Astrocyte of the spinal cord (primary cell): ENCODE measurements around the gene CIROP.

Experiments used
- DNase-seq: peaks from one replicate; pipeline ENCODE4 v3.0.0; 2011; ENCODE audit warnings: low read depth, low spot score
- H3K4me3 ChIP-seq: 2 replicates; pipeline ENCODE4 v1.5.1; 2011; ENCODE audit warnings: low read depth, mild to moderate bottlenecking, low read length, moderate library complexity
- in situ Hi-C: cut with HindIII; loops from 2 replicates; pipeline ENCODE4 v1.10.0; 2017; ENCODE audit warnings: low sequenced_read_pairs
- TF ChIP-seq, protein P1 (sequence below): IDR thresholded peaks from 2 replicates; pipeline ENCODE4 v1.5.1; 2012; ENCODE audit warnings: low read depth, mild to moderate bottlenecking, low read length, inconsistent platforms

CIROP gene

GRCh38 chr14:23121361-23121771 lies 16.6 kb upstream of the CIROP start:
- no peak overlapping the region for H3K4me3 ChIP-seq
- DNase-seq, result peak; percentile 72
- TF ChIP-seq, protein P1, sequence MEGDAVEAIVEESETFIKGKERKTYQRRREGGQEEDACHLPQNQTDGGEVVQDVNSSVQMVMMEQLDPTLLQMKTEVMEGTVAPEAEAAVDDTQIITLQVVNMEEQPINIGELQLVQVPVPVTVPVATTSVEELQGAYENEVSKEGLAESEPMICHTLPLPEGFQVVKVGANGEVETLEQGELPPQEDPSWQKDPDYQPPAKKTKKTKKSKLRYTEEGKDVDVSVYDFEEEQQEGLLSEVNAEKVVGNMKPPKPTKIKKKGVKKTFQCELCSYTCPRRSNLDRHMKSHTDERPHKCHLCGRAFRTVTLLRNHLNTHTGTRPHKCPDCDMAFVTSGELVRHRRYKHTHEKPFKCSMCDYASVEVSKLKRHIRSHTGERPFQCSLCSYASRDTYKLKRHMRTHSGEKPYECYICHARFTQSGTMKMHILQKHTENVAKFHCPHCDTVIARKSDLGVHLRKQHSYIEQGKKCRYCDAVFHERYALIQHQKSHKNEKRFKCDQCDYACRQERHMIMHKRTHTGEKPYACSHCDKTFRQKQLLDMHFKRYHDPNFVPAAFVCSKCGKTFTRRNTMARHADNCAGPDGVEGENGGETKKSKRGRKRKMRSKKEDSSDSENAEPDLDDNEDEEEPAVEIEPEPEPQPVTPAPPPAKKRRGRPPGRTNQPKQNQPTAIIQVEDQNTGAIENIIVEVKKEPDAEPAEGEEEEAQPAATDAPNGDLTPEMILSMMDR, result no peak
- in situ Hi-C loops, result no loop called here

DNA sequence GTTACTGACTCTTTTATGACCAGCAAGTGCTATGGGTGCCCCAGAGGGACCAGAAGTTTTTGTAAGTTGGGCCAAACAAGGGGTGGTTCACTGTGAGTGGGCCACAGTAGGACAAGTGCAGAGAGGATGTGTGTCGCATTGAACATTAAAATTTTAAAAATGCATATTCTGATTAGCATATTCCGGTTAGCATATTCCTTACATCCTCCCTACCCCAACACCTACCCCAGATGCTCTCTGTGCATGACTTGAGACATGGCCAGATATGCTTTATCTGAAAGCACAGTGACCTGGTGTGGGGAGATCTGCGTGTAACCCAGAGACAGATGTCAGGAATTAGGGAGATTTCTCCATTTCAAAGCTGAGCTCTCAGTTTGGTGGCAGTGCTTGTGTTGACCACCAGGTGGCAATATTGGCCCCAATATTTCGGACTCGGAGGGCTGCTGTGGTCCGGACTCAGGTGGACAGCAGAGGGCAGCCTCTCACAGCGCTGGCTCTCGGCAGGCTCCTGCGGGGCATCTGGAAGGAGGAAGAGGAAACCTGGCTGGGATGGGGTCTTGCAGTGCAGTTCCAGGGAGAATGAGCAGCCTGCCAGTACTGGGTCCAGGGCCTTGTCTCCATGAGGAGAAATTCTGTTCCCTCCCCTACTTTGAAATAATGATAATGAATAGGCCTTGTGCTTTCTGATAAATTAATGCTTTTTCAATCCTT lies 15.9 kb upstream of the CIROP start:
- in situ Hi-C loops, result no loop called here
- no peak overlapping the region for H3K4me3 ChIP-seq
- DNase-seq, result peak; percentile 86
- TF ChIP-seq, protein P1, result peak; percentile 100

GRCh38 chr14:23119363-23120327 lies 14.9 kb upstream of the CIROP start:
- DNase-seq, result no peak
- no peak overlapping the region for H3K4me3 ChIP-seq
- TF ChIP-seq, protein P1, result no peak

GRCh38 chr14:23118506-23119362 lies 13.9 kb upstream of the CIROP start, which contains the start of gene CEBPE:
TSS of gene CEBPE (minus strand) at chr14:23119255. CDS start at chr14:23119091, 164 bp downstream.
- no peak for DNase-seq
- no peak within 1 kb of the TSS for H3K4me3 ChIP-seq
- TF ChIP-seq, protein P1, result no peak
- in situ Hi-C loops, result no loop called here

More at GRCh38 chr14:23119363-23120327, 14.9 kb upstream of the CIROP start:
- in situ Hi-C loops, result no loop called here

DNA sequence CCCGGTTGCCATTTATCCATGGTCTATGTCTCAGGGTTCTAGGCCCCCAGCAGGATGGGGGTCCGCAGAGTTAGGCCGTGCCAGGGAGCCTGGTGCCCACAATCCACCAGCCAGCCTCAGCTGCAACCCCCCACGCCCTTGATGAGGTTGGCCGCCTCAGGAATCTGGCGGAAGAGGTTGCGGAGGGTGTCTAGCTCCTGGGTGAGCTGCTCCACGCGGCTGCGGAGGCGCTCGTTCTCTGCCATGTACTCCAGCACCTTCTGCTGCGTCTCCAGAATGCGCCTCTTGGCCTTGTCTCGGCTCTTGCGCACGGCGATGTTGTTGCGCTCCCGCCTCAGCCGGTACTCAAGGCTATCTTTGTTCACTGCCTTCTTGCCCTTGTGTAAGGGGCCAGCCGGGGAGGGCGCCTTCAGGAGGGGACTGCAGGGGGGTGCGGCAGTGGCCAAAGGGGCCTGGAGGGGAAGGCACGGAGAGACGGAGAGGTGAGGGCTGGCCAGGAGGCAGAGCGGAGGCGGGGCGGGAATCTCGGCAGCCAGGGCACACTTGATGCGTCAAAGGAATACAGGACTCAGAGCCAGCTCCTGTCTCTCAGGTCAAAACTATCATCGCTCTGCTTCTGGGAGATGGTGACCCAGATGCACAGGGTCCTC lies 12.7 kb upstream of the CIROP start:
- no peak overlapping the region for H3K4me3 ChIP-seq
- TF ChIP-seq, protein P1, result no peak
- in situ Hi-C loops, result no loop called here
- DNase-seq, result no peak

DNA sequence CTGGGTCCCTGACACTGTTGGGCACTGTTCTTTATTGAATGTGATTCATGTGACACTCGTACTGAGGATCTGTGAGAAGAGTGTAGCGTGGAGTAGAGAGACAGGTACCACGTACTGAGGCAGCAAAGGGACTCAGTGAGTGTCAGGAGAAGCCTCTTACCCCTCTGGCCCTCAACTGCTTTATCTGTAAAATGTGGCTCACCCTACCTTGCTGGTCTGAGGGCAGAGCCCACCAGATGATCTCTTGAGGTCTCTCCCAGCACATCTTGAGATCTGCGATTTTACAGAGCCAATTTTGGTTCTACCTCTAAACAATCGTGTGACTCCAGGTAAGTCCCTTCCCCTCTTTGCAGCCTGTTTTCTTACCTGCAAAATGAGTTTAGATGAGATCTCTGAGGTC lies 11.1 kb upstream of the CIROP start:
- TF ChIP-seq, protein P1, result no peak
- DNase-seq, result no peak
- in situ Hi-C loops, result no loop called here
- no peak overlapping the region for H3K4me3 ChIP-seq
